HEK293 (cell line): ENCODE data around the gene ATG4B.

ENCODE experiments used
- CTCF ChIA-PET: fragments of 350-600 bp; formaldehyde crosslinking; extraction: SDS; loops from one replicate; lab custom pipeline; 2021; ENCODE audit warnings: antibody characterized with exemption; lab: Yijun Ruan, JAX
- POLR2A ChIA-PET: fragments of 300-600 bp; formaldehyde crosslinking; extraction: SDS; loops from one replicate; lab custom pipeline; 2020; ENCODE audit warnings: antibody characterized with exemption, inconsistent platforms; lab: Yijun Ruan, JAX
- H3K27ac ChIP-seq: fragments of 200-500 bp; sonication (Bioruptor generic); 2 replicates; pipeline ENCODE4 v1.5.1; 2014; ENCODE audit warnings: low read depth, low read length, control low read depth, inconsistent platforms; ENCODE audit errors: extremely low read depth
- H3K36me3 ChIP-seq, 2 experiments: fragments of 200-500 bp in 1 of 2; sonication (Bioruptor generic) in 1 of 2; 1 replicate in 1 of 2; 2 replicates in 1 of 2; pipeline ENCODE4 v1.5.1; 2014 to 2017; ENCODE audit warnings: inconsistent platforms in 2 of 2, low read length in 2 of 2; ENCODE audit not compliant: control insufficient read depth in 2 of 2, insufficient read depth in 1 of 2
- H3K4me1 ChIP-seq: fragments of 200-500 bp; sonication (Bioruptor generic); 2 replicates; pipeline ENCODE4 v1.5.1; 2014; ENCODE audit warnings: mild to moderate bottlenecking, low read length, inconsistent platforms; ENCODE audit not compliant: control insufficient read depth, insufficient read depth
- H3K4me3 ChIP-seq: 2 replicates; pipeline ENCODE4 v1.5.1; 2011; ENCODE audit warnings: low read depth, mild to moderate bottlenecking, control low read depth, low read length, moderate library complexity
- H3K9me3 ChIP-seq: fragments of 200-500 bp; sonication (Bioruptor generic); 2 replicates; pipeline ENCODE4 v1.5.1; 2014; ENCODE audit warnings: low read depth, low read length, inconsistent platforms; ENCODE audit not compliant: control insufficient read depth, insufficient read depth
- EGR2 ChIP-seq: fragments of 450-650 bp; formaldehyde crosslinking; IDR thresholded peaks from 2 replicates; pipeline ENCODE4 v1.5.1; 2016; ENCODE audit warnings: low read depth, missing biosample characterization, missing genetic modification characterization
- GFI1B ChIP-seq: fragments of 450-650 bp; formaldehyde crosslinking; IDR thresholded peaks from 2 replicates; pipeline ENCODE4 v1.5.1; 2016; ENCODE audit warnings: missing biosample characterization, missing genetic modification characterization
- HOXA7 ChIP-seq: sonication (generic); formaldehyde crosslinking; IDR thresholded peaks from 2 replicates; pipeline ENCODE4 v1.8.1; 2022; ENCODE audit warnings: missing genetic modification reagents, borderline replicate concordance
- KLF16 ChIP-seq: fragments of 450-650 bp; formaldehyde crosslinking; IDR thresholded peaks from 2 replicates; pipeline ENCODE4 v1.5.1; 2017; ENCODE audit warnings: missing biosample characterization, missing genetic modification characterization
- PRDM4 ChIP-seq: fragments of 450-650 bp; formaldehyde crosslinking; IDR thresholded peaks from 2 replicates; pipeline ENCODE4 v1.5.1; 2017; ENCODE audit warnings: missing biosample characterization, missing genetic modification characterization
- TRIM28 ChIP-seq: IDR thresholded peaks from 2 replicates; pipeline ENCODE4 v1.6.1; 2011; ENCODE audit warnings: low read length, control low read depth, borderline replicate concordance
- ZBTB1 ChIP-seq: fragments of 450-650 bp; formaldehyde crosslinking; IDR thresholded peaks from 2 replicates; pipeline ENCODE4 v1.5.1; 2016; ENCODE audit warnings: missing biosample characterization, missing genetic modification characterization
- ZFHX2 ChIP-seq: fragments of 450-650 bp; formaldehyde crosslinking; conservative IDR thresholded peaks from 2 replicates; pipeline ENCODE4 v1.5.1; 2016; ENCODE audit warnings: missing biosample characterization, missing genetic modification characterization
- ZFP41 ChIP-seq: fragments of 450-650 bp; formaldehyde crosslinking; IDR thresholded peaks from 2 replicates; pipeline ENCODE4 v1.5.1; 2016; ENCODE audit warnings: missing biosample characterization, missing genetic modification characterization, borderline replicate concordance
- ZNF24 ChIP-seq: fragments of 450-650 bp; formaldehyde crosslinking; IDR thresholded peaks from 2 replicates; pipeline ENCODE4 v1.5.1; 2016; ENCODE audit warnings: missing biosample characterization, missing genetic modification characterization
- ZNF518A ChIP-seq: fragments of 450-650 bp; formaldehyde crosslinking; conservative IDR thresholded peaks from 2 replicates; pipeline ENCODE4 v1.5.1; 2016; ENCODE audit warnings: low read depth, missing biosample characterization, missing genetic modification characterization

Gene ATG4B

GRCh38 chr2:241720560-241720959, 83.1 kb downstream of the ATG4B start (continued):
- TF ChIP-seq ZFP41 (tag by site-specific recombination) (no peak), ZNF24 (no peak), PRDM4 (tag by site-specific recombination) (no peak), ZNF518A (no peak)

GRCh38 chr2:241721852-241722251, 84.4 kb downstream of the ATG4B start:
- Histone ChIP-seq H3K4me1 (no peaks in the 10 kb centered on the region), H3K4me3 (no peak overlapping the region), H3K27ac (no peak overlapping the region), H3K36me3 (peaks cover 12 to 75% of the 10 kb centered on the region in 2 experiments; a peak in 2 of 3 replicates), H3K9me3 (no peaks in the 10 kb centered on the region)
- POLR2A ChIA-PET, result interaction anchor here (1.5 kb wide), 1 partner anchor 13 kb away, joined by 3 read pairs; the partner anchor contains the start of gene D2HGDH
- CTCF ChIA-PET, result interaction anchor here (0.6 kb wide), 1 partner anchor 138 kb away, joined by 3 read pairs; no protein-coding TSS in a partner anchor
- TF ChIP-seq ZFHX2 (tag by site-specific recombination) (peak; percentile 82), GFI1B (tag by site-specific recombination) (no peak), EGR2 (tag by site-specific recombination) (peak; percentile 88), KLF16 (tag by site-specific recombination) (no peak), HOXA7 (CRISPR knock-in tag) (no peak)

- Histone ChIP-seq H3K36me3 (peaks cover 2 to 71% of the 10 kb centered on the region in 2 experiments; a peak in 2 of 3 replicates), H3K27ac (no peak overlapping the region), H3K4me1 (no peaks in the 10 kb centered on the region), H3K9me3 (no peaks in the 10 kb centered on the region), H3K4me3 (no peak overlapping the region)
- TF ChIP-seq TRIM28, result peak; percentile 68; the same call in 1 of the 2 replicates
- TF ChIP-seq ZBTB1 (tag by site-specific recombination), result no peak
- ChIA-PET CTCF (no interaction called here), POLR2A (interaction anchor here (1.5 kb wide), 1 partner anchor 12 kb away, joined by 3 read pairs; the partner anchor contains the start of gene D2HGDH)
These were observed 85.5 kb downstream of the ATG4B start for GRCh38 chr2:241722896-241723454.
